Measurements from ENCODE around the gene NR3C1. TPM values are rescaled to one million over a fixed set of nuclear protein-coding genes. Genes with fewer than 3 reads are reported as not detected.

Gene NR3C1
- total RNA-seq, 2 donors from 2014 or later = 9.5 to 20.5 TPM

DNA sequence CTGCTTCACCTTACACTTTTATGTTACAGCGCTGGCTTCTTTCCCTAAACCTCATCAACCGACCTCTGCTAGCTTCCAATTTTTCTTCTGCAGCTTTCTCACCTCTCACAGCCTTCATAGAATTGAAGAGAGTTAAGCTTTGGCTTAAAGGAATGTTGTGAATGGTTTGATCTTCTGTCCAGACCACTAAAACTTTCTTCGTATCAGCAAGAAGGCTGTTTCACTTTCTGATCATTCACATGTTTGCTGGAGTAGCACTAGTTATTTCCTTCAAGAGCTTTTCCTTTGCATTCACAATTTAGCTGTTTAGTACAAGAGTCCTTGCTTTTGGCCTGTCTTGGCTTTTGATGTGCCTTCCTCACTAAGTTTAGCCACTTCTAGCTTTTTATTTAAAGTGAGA is 49.5 kb downstream of the NR3C1 start:
- Histone ChIP-seq H3K27me3 (ENCODE audit: control insufficient read depth, insufficient read depth, low read length, poor library complexity, severe bottlenecking) (no peaks in the 10 kb centered on the region), H3K9ac (ENCODE audit: extremely low read depth, low read length, poor library complexity, severe bottlenecking) (no peak overlapping the region), H3K4me3 (ENCODE audit: low read length) (no peak overlapping the region), H3K36me3 (ENCODE audit: control insufficient read depth, insufficient read depth, low read length) (no peaks in the 10 kb centered on the region), H3K4me1 (ENCODE audit: control insufficient read depth, insufficient read depth, low read length) (no peaks in the 10 kb centered on the region), H3K9me3 (ENCODE audit: control insufficient read depth, low read length) (no peaks in the 10 kb centered on the region), H3K27ac (ENCODE audit: low read depth, low read length) (no peak overlapping the region)
- 86 to 97% methylated on average over 3 of the region's 3 CpGs for whole genome bisulfite sequencing, 2 experiments (ENCODE audit: insufficient coverage in 1 of 2, insufficient read length in 1 of 2)
- TF ChIP-seq, protein P1, sequence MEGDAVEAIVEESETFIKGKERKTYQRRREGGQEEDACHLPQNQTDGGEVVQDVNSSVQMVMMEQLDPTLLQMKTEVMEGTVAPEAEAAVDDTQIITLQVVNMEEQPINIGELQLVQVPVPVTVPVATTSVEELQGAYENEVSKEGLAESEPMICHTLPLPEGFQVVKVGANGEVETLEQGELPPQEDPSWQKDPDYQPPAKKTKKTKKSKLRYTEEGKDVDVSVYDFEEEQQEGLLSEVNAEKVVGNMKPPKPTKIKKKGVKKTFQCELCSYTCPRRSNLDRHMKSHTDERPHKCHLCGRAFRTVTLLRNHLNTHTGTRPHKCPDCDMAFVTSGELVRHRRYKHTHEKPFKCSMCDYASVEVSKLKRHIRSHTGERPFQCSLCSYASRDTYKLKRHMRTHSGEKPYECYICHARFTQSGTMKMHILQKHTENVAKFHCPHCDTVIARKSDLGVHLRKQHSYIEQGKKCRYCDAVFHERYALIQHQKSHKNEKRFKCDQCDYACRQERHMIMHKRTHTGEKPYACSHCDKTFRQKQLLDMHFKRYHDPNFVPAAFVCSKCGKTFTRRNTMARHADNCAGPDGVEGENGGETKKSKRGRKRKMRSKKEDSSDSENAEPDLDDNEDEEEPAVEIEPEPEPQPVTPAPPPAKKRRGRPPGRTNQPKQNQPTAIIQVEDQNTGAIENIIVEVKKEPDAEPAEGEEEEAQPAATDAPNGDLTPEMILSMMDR (conservative IDR thresholded peaks at IDR 0.05) = no peak
- DNase-seq = no peak
- no peaks in the 10 kb centered on the region for H3K36me3 Mint-ChIP-seq (ENCODE audit: low read depth)
- H3K4me3 Mint-ChIP-seq = no peak overlapping the region
- H3K27me3 Mint-ChIP-seq (ENCODE audit: insufficient read depth) = no peaks in the 10 kb centered on the region
- H3K4me1 Mint-ChIP-seq = peaks cover 17% of the 10 kb centered on the region
- no peaks in the 10 kb centered on the region for H3K9me3 Mint-ChIP-seq
- no peak overlapping the region for H3K27ac Mint-ChIP-seq

DNA sequence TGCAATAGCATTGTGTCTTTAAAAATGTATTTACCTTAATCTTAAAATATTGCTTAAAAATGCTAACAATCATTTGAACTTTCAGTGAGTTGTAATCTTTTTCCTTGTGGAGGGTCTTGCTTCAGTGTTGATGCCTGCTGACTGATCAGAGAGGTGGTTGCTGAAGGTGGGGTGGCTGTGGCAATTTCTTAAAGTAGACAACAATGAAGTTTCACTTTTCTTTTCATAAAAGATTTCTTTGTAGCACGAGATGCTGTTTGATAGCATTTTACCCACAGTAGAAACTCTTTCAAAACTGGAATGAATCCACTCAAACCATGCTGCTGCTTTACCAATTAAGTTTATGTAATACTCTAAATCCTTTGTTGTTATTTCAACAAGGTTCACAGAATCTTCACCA is 50.8 kb downstream of the NR3C1 start:
- Histone ChIP-seq H3K4me1 (ENCODE audit: control insufficient read depth, insufficient read depth, low read length) (peaks cover 7% of the 10 kb centered on the region), H3K27ac (ENCODE audit: low read depth, low read length) (no peak overlapping the region), H3K27me3 (ENCODE audit: control insufficient read depth, insufficient read depth, low read length, poor library complexity, severe bottlenecking) (no peaks in the 10 kb centered on the region), H3K36me3 (ENCODE audit: control insufficient read depth, insufficient read depth, low read length) (no peaks in the 10 kb centered on the region), H3K4me3 (ENCODE audit: low read length) (no peak overlapping the region), H3K9me3 (ENCODE audit: control insufficient read depth, low read length) (no peaks in the 10 kb centered on the region), H3K9ac (ENCODE audit: extremely low read depth, low read length, poor library complexity, severe bottlenecking) (no peak overlapping the region)
- no peaks in the 10 kb centered on the region for H3K9me3 Mint-ChIP-seq
- no peaks in the 10 kb centered on the region for H3K27me3 Mint-ChIP-seq (ENCODE audit: insufficient read depth)
- no peak overlapping the region for H3K27ac Mint-ChIP-seq
- no peak overlapping the region for H3K4me3 Mint-ChIP-seq
- TF ChIP-seq, protein P1 (conservative IDR thresholded peaks at IDR 0.05) = no peak
- WGBS, 2 experiments (ENCODE audit: insufficient coverage in 1 of 2, insufficient read length in 1 of 2) = 90 to 92% methylated on average over 1 of the region's 1 CpG
- H3K36me3 Mint-ChIP-seq (ENCODE audit: low read depth) = no peaks in the 10 kb centered on the region
- H3K4me1 Mint-ChIP-seq = peaks cover 17% of the 10 kb centered on the region
- DNase-seq = no peak

DNA sequence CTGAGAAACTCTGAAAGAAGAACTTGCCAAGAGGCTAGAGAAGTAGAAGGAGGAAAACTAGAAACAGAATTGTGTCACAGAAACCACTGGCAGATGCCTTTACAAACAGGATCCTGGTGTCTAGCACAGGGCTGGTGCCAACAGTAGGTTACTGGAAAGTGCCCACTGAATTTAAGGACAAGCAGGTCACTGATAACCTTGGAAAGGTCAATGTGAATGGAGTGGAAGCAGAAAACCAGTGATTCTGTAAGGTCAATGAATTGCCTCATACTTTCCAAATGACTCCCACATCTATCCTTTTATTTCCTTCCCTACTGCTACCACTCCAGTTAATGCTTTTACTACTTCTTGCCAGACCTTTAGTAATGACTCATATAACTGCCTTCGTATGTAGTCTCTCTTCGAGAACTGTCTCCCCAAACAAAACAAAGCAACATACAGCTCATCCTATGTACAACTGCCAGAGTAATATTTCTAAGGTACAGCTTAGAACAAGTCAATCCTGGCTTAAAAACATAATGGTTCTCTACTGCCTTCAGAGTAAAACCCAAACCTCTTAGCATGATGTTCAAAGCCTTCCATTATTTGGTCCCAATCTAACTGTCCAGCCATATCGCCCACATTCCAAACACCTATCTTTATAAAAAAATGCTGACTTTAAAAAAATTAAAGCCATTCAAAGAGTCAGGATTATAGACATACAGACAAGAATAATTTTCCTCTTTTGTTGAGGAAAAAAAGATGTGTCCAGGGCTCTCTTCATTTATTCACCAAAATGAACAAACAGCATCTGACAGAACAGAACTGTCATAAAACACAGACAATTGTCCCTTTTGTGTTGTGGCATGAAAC is 52.5 kb downstream of the NR3C1 start:
- no peaks in the 10 kb centered on the region for H3K36me3 ChIP-seq (ENCODE audit: control insufficient read depth, insufficient read depth, low read length)
- TF ChIP-seq, protein P1 (conservative IDR thresholded peaks at IDR 0.05) = no peak
- H3K9ac ChIP-seq (ENCODE audit: extremely low read depth, low read length, poor library complexity, severe bottlenecking) = no peak overlapping the region
- no peaks in the 10 kb centered on the region for H3K9me3 ChIP-seq (ENCODE audit: control insufficient read depth, low read length)
- Mint-ChIP-seq H3K4me3 (no peak overlapping the region), H3K27me3 (ENCODE audit: insufficient read depth) (no peaks in the 10 kb centered on the region), H3K4me1 (peaks cover 25% of the 10 kb centered on the region), H3K27ac (no peak overlapping the region), H3K9me3 (no peaks in the 10 kb centered on the region), H3K36me3 (ENCODE audit: low read depth) (no peaks in the 10 kb centered on the region)
- no peak for DNase-seq
- 93 to 99% methylated on average over 3 of the region's 3 CpGs for WGBS, 2 experiments (ENCODE audit: insufficient coverage in 1 of 2, insufficient read length in 1 of 2)
- H3K27ac ChIP-seq (ENCODE audit: low read depth, low read length) = no peak overlapping the region
- peaks cover 11% of the 10 kb centered on the region for H3K4me1 ChIP-seq (ENCODE audit: control insufficient read depth, insufficient read depth, low read length)
- no peak overlapping the region for H3K4me3 ChIP-seq (ENCODE audit: low read length)
- H3K27me3 ChIP-seq (ENCODE audit: control insufficient read depth, insufficient read depth, low read length, poor library complexity, severe bottlenecking) = no peaks in the 10 kb centered on the region

Data from endodermal cell (in vitro differentiated cells).